Activated CD4-positive, alpha-beta T cell treated with anti-CD3 and anti-CD28 coated beads, Interleukin-2, amount 10 ng/mL, durations not matched to agents 24 days and 14 days (primary cell): ENCODE results near the gene MSH4. TPM values are rescaled to one million over a fixed set of nuclear protein-coding genes. Genes with fewer than 3 reads are reported as not detected.
"Not testable (repeated sequence)": the region's sequence is repeated elsewhere in the genome, so short reads cannot be mapped to it uniquely, and the experiment has no call there.

ENCODE experiments used
- DNase-seq: peaks from one replicate; pipeline ENCODE4 v3.0.0; 2022
- H3K27ac Mint-ChIP-seq: one replicate; pipeline ENCODE4 v1.8.0; 2022; ENCODE audit warnings: mild to moderate bottlenecking, mixed read lengths
- H3K27me3 Mint-ChIP-seq: one replicate; pipeline ENCODE4 v1.8.0; 2022; ENCODE audit warnings: mixed read lengths
- H3K36me3 Mint-ChIP-seq: one replicate; pipeline ENCODE4 v1.8.0; 2022; ENCODE audit warnings: low read depth, mild to moderate bottlenecking, mixed read lengths
- H3K4me1 Mint-ChIP-seq: one replicate; pipeline ENCODE4 v1.8.0; 2021; ENCODE audit warnings: mixed read lengths
- H3K4me3 Mint-ChIP-seq: one replicate; pipeline ENCODE4 v1.8.0; 2022; ENCODE audit warnings: mild to moderate bottlenecking, moderate library complexity, mixed read lengths
- H3K9me3 Mint-ChIP-seq: one replicate; pipeline ENCODE4 v1.8.0; 2021; ENCODE audit warnings: mixed read lengths
- intact Hi-C: fragments of 100-400 bp; cut with micrococcal nuclease; formaldehyde crosslinking; loops from one replicate; pipeline ENCODE4 v1.15.1; 2023
- total RNA-seq: library from RNA; stranded (reverse); gene quantifications from 2 replicates; pipeline ENCODE4 v1.2.3, GENCODE V29; 2022

The MSH4 gene
- total RNA-seq, 1 donor from 2014 or later: 0.42 TPM

DNA sequence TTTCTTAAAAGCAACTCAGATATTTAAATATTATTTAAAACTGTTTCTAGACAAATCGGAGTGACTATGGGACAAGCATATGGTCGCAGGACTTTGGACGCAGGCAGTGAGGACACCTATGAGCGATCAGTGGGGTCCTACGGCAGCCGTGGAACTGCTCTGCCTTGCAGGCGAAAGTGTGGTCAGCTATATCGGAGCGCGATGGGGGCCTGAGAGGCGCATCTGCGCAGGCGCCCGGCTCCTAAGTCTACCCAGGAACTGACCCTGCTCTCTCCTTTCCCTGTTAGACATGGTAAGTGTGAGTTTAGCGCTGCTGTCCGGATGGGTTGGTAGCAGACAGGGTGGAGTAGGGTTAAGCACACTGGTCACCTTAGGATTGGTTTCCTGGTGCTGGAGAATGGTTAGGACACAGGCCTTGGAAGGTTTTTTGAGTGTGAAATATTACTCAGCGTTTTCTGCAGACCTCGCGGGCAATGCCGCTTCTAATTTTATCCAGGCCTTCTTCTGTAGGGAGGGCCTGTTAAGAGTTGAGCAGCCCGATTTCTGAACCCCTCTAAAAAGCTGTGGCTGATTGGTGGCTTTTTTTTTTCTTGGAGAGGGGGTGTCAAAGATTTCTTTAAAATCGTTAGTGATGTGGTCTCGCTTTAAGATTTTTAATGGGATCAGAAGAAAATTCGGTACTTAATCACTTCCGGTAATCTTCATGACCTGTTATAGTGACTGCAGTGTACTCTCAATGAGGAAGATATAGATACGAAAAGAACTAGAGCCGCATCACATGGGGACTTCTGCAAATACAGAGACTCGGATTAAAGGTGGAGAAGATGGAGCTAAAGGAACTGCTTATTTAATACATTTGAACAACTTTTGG lies 10.5 kb upstream of the MSH4 start, which contains the start of gene RABGGTB:
Gene RABGGTB (plus strand): TSS at position 274 of the 871 bp plus-strand sequence. CDS start 16 bp downstream, at position 290.
- peaks cover 30% of the 10 kb centered on the region for H3K4me1 Mint-ChIP-seq
- H3K9me3 Mint-ChIP-seq: no peaks in the 10 kb centered on the region
- peaks cover 48% of the 10 kb centered on the region for H3K36me3 Mint-ChIP-seq
- peak within 1 kb of the TSS; percentile 96 for H3K27ac Mint-ChIP-seq
- intact Hi-C loops: loop anchor here (1.0 to 5.0 kb wide), 4 partner anchors 10 to 1897 kb away; partner anchors contain the start of genes ACADM, CRYZ, MSH4 and TYW3
- peaks cover 6% of the 10 kb centered on the region for H3K27me3 Mint-ChIP-seq
- peak within 1 kb of the TSS; percentile 89 for H3K4me3 Mint-ChIP-seq
- DNase-seq: peak; percentile 98

DNA sequence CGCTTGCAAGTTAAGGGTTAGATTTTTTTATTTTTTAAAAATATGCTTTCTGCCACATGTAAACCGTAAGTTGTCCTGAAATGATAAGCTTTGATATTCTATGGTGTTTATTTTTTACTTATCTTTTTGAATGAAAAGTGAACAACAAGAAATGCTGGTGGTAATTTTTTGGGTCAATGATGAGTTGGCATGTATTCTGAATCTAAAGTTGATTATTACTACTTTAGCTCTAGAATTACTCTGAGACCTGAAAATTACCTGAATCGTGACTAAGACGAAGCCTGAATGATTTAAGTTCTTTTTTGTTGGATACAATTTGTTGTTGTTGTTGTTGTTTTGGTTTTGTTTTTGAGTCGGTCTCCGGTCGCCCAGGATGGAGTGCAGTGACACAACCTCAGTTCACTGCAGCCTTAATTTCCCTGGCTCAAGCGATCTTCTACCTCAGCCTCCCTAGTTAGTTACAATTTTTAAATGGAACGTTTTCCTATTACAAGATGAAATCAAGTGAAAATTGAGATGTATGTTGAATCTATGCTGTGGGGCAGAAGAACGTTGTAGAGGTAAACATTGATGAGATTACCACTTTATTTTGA lies 9.7 kb upstream of the MSH4 start:
- Mint-ChIP-seq H3K9me3 (no peaks in the 10 kb centered on the region), H3K27ac (peak overlapping the region; percentile 96), H3K4me1 (peaks cover 37% of the 10 kb centered on the region), H3K4me3 (peak overlapping the region; percentile 89), H3K27me3 (no peaks in the 10 kb centered on the region), H3K36me3 (peaks cover 55% of the 10 kb centered on the region)
- intact Hi-C loops: loop anchor here (1.0 to 5.0 kb wide), 4 partner anchors 9 to 1896 kb away; partner anchors contain the start of genes ACADM, CRYZ, MSH4 and TYW3
- no peak for DNase-seq

DNA sequence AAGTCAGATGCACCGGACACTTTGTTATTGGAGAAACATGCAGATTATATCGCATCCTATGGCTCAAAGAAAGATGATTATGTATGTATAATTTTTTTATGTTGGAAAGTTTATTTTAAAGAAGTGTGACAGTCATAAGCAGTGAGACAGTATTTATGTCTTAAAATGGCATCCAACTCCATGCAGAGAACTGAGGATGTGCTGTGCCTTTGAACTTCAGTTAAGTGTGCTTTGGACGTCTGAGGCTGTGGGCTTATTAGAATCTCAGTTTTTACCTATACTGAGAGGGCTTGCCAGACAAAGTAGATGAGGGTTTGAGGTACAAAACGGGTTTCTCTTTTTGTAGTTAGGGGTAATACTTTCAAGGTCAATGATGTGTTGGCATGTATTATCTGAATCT lies 9.2 kb upstream of the MSH4 start:
- Mint-ChIP-seq H3K4me1 (peaks cover 39% of the 10 kb centered on the region), H3K27me3 (no peaks in the 10 kb centered on the region), H3K4me3 (peak overlapping the region; percentile 89), H3K9me3 (no peaks in the 10 kb centered on the region), H3K27ac (peak overlapping the region; percentile 96), H3K36me3 (peaks cover 60% of the 10 kb centered on the region)
- no peak for DNase-seq
- intact Hi-C loops: loop anchor here (2.0 to 5.0 kb wide), 2 partner anchors 1055 to 1895 kb away; partner anchors contain the start of genes CRYZ, TYW3 and ZZZ3

DNA sequence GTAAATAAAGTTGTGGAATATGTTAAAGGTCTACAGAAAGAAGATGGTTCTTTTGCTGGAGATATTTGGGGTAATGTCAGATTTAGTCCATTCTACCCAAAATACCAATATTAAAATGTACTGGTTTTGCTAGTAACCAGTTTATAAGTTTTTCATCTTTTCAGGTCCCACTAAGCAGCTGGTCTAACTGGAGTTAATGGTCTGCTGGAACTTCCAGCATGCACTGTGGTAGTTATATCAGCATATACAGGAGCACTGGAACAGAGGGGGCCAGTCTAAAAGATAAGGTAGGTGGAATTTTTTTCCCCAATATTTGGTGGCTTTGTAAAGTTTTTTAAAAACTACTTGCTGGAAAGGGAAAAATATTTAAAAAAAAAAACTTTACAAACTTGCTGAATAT lies 6.7 kb upstream of the MSH4 start:
- Mint-ChIP-seq H3K4me1 (peaks cover 46% of the 10 kb centered on the region), H3K4me3 (peak overlapping the region; percentile 89), H3K9me3 (no peaks in the 10 kb centered on the region), H3K27me3 (no peaks in the 10 kb centered on the region), H3K36me3 (peaks cover 81% of the 10 kb centered on the region), H3K27ac (no peak overlapping the region)
- no peak for DNase-seq
- intact Hi-C loops: loop anchor here (5.0 kb wide), 1 partner anchor 1058 kb away; the partner anchor contains the start of genes CRYZ and TYW3

DNA sequence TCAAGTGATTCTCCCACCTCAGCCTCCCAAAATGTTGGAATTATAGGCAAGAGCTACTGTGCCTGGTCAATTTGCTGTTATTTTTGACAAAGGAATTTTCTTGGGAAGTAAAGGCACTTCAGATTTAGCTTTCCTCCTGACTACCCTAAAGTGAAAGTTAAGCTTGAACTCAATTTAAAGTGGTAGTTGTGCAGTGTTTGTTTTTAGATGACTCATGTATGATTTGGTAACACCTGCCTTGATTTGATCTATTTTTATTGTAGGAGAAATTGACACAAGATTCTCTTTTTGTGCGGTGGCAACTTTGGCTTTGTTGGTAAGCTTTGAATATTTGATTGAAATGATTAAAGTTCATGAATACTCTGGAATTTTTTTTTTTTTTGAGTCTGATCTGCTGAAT lies 5.7 kb upstream of the MSH4 start:
- Mint-ChIP-seq H3K9me3 (no peaks in the 10 kb centered on the region), H3K36me3 (peaks cover 90% of the 10 kb centered on the region), H3K4me1 (peaks cover 44% of the 10 kb centered on the region), H3K27ac (peak overlapping the region; percentile 36), H3K27me3 (no peaks in the 10 kb centered on the region), H3K4me3 (peak overlapping the region; percentile 89)
- intact Hi-C loops: no loop called here
- DNase-seq: no peak

DNA sequence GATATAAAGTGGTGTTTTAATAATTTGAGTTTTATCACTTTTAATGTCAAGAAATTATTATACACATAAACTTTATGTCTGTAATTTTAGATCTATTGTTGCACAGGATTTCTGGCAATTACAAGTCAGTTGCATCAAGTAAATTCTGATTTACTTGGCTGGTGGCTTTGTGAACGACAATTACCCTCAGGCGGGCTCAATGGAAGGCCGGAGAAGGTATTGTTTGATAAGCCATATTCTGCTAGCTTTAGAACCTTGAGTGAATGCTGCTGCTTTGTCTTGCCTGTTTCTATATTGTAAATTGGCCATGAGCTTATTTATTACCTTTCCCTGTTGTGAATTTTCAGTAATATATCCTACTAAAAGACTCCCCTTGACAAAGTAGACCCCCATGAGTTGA lies 4.6 kb upstream of the MSH4 start:
- Mint-ChIP-seq H3K27me3 (no peaks in the 10 kb centered on the region), H3K4me3 (no peak overlapping the region), H3K4me1 (peaks cover 47% of the 10 kb centered on the region), H3K27ac (no peak overlapping the region), H3K9me3 (no peaks in the 10 kb centered on the region), H3K36me3 (peaks cover 89% of the 10 kb centered on the region)
- no peak for DNase-seq
- intact Hi-C loops: no loop called here

DNA sequence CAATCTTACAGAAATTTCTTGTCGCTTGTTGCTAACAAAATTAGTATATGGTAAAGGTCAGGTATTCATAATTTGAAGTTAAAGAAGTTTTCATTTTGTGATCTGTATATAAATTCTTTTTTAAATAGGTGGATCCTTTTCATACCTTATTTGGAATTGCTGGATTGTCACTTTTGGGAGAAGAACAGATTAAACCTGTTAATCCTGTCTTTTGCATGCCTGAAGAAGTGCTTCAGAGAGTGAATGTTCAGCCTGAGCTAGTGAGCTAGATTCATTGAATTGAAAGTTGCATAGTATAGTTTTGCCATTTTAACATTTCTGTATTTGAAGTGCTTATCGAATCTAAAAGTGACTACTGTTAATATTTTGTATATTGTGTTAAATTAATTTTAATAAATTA lies 2.3 kb upstream of the MSH4 start:
- H3K4me3 Mint-ChIP-seq: no peak overlapping the region
- H3K36me3 Mint-ChIP-seq: peaks cover 82% of the 10 kb centered on the region
- intact Hi-C loops: no loop called here
- H3K4me1 Mint-ChIP-seq: peaks cover 33% of the 10 kb centered on the region
- H3K9me3 Mint-ChIP-seq: no peaks in the 10 kb centered on the region
- H3K27ac Mint-ChIP-seq: no peak overlapping the region
- DNase-seq: no peak
- no peaks in the 10 kb centered on the region for H3K27me3 Mint-ChIP-seq

DNA sequence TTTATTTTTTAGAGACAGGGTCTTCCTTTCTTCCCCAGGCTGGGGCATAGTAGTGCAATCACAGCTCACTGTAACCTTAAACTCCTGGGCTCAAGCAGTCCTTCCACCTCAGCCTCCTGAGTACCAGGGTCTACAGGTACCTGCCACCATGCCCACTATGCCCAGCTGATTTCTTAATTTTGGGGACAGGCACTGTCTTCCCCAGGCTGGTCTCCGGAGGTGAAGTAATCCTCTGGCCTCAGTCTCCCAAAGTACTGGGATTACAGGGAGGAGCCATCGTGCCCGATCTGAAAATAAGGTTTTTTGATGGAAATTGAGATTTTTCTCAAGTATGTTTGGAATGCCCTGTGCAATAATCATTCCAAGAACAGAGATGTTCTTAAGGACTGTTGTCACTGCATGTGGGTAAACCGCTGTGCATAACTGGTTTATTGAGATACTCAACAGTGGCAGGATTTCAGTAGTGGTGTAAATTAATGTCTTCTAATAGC lies 934 bp upstream of the MSH4 start:
- DNase-seq: no peak
- H3K36me3 Mint-ChIP-seq: peaks cover 68% of the 10 kb centered on the region
- H3K27me3 Mint-ChIP-seq: no peaks in the 10 kb centered on the region
- no peak overlapping the region for H3K4me3 Mint-ChIP-seq
- H3K9me3 Mint-ChIP-seq: no peaks in the 10 kb centered on the region
- intact Hi-C loops: loop anchor here (1.0 kb wide), 1 partner anchor 9 kb away; the partner anchor contains the start of gene RABGGTB
- peaks cover 22% of the 10 kb centered on the region for H3K4me1 Mint-ChIP-seq
- no peak overlapping the region for H3K27ac Mint-ChIP-seq

DNA sequence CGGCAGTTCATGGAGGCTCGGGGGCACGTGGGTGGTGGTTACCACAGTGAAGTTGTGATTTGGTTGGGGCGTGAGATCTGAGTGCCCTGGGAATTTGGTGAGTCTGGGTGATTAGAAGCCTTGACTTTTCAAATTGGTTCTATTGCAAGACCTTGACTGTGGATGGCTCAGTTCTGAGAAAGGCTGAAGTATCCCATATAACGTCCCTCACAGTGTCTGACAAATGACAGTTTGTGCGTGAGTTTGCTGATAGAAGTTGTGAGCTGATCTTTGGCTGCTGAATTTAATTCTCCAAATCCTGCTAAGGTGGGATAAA lies 549 bp downstream of the MSH4 start:
- Mint-ChIP-seq H3K36me3 (peaks cover 54% of the 10 kb centered on the region), H3K4me3 (no peak overlapping the region), H3K9me3 (no peaks in the 10 kb centered on the region), H3K27me3 (no peaks in the 10 kb centered on the region), H3K27ac (peak overlapping the region; percentile 56), H3K4me1 (peaks cover 11% of the 10 kb centered on the region)
- no peak for DNase-seq
- intact Hi-C loops: no loop called here

DNA sequence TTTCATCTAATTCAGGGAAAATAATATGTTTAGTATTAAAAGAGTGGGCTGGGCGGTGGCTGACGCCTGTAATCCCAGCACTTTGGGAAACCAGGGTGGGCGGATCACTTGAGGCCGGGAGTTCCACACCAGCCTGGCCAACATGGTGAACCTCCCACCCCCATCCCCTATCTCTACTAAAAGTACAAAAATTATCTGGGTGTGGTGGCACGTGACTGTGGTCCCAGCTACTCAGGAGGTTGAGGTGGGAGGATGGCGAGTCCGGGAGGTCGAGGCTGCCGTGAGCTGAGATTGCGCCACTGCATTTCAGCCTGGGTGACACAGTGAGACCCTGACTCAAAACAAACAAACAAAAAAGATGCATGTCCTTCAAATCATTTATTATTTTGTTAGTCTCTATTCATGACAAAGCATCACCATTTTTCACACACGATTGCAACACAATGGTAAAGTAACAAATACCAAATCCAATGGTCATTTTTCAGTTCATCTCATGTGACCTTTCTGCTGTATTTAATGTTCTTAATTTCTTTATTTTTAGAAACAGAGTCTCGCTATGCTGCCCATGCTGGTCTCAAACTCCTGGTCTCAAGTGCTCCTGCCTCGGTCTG lies 1.0 kb downstream of the MSH4 start:
- DNase-seq: no peak
- Mint-ChIP-seq H3K36me3 (peaks cover 49% of the 10 kb centered on the region), H3K27ac (no peak overlapping the region), H3K4me3 (no peak overlapping the region), H3K27me3 (no peaks in the 10 kb centered on the region), H3K4me1 (peaks cover 9% of the 10 kb centered on the region), H3K9me3 (no peaks in the 10 kb centered on the region)
- intact Hi-C loops: no loop called here

DNA sequence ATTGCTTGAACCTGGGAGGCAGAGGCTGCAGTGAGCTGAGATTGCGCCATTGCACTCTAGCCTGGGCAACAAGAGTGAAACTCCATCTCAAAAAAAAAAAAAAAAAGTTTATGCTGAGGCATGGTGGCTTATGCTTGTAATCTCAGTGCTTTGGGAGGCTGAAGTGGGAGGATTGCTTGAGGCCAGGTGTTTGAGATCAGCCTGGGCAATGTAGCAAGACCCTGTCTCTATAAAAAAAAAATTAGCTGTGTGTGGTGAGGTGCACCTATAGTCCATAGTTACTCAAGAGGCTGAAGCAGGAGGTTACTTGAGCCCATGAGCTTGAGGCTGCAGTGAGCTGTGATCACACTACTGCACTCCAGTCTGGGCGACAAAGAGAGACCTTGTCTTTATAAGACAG lies 4.8 kb downstream of the MSH4 start:
- H3K27ac Mint-ChIP-seq, intact Hi-C loops, DNase-seq, H3K4me1 Mint-ChIP-seq, H3K4me3 Mint-ChIP-seq, H3K27me3 Mint-ChIP-seq, H3K9me3 Mint-ChIP-seq: not testable (repeated sequence)
- peaks cover 17% of the 10 kb centered on the region for H3K36me3 Mint-ChIP-seq

DNA sequence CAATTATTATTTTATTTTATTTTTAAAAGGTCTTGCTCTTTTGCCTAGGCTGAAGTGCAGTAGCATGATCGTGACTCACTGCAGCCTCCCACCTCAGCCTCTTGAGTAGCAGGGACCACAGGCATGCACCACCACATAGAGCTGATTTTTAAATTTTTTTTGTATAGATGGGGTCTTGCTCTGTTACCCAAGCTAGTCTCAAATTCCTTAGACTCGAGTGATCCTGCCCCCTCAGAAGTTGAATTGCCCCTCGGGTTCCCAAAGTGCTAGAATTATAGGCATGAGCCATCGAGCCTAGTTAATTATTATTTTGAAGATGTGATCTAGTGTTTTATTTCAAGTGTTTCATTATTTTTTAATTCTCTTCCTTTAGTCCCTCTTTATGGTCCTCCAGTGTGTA lies 12.2 kb downstream of the MSH4 start:
- Mint-ChIP-seq H3K4me3 (no peak overlapping the region), H3K9me3 (no peaks in the 10 kb centered on the region), H3K27ac (no peak overlapping the region), H3K4me1 (no peaks in the 10 kb centered on the region), H3K36me3 (no peaks in the 10 kb centered on the region), H3K27me3 (no peaks in the 10 kb centered on the region)
- DNase-seq: no peak
- intact Hi-C loops: no loop called here

DNA sequence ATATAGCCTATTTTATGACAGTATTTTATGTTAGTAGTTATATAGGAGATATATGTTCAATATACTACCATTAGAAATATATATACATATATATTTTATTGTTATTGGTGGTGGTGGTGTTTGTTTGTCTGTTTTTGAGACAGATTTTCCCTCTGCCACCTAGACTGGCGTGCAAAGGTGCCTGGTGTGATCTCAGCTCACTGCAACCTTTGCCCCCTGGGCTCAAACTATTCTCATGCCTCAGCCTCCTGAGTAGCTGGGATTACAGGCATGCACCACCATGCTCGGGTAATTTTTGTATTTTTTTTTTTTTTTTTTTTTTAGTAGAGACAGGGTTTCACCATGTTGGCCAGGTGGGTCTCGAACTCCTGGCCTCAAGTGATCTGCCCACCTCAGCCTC lies 13.4 kb downstream of the MSH4 start:
- H3K4me3 Mint-ChIP-seq, H3K27me3 Mint-ChIP-seq, H3K27ac Mint-ChIP-seq, H3K9me3 Mint-ChIP-seq, intact Hi-C loops, H3K4me1 Mint-ChIP-seq, DNase-seq, H3K36me3 Mint-ChIP-seq: not testable (repeated sequence)
